ENCODE measurements around the gene B4GAT1.
A peak's percentile ranks its signal among the peaks of the same experiment; 100 is the strongest.

B4GAT1 gene

GRCh38 chr11:66339162-66339675, 8.2 kb downstream of the B4GAT1 start:
- no peak for TF ChIP-seq CTCF (IDR thresholded peaks at IDR 0.05; ENCODE audit: insufficient read depth, low read length, poor library complexity, severe bottlenecking)
- Histone ChIP-seq H3K4me3 (replicated peaks; ENCODE audit: low read depth, low read length) (no peak overlapping the region), H3K27me3 (replicated peaks; ENCODE audit: control insufficient read depth, insufficient read depth, low read length) (no peaks in the 10 kb centered on the region), H3K36me3 (ENCODE audit: control insufficient read depth, insufficient read depth, low read length) (peaks cover 36% of the 10 kb centered on the region)
- DNase-seq (ENCODE audit: extremely low read depth, insufficient read length), result no peak

- no peak for DNase-seq (ENCODE audit: extremely low read depth, insufficient read length)
- TF ChIP-seq CTCF (IDR thresholded peaks at IDR 0.05; ENCODE audit: insufficient read depth, low read length, poor library complexity, severe bottlenecking), result no peak
- peaks cover 36% of the 10 kb centered on the region for H3K36me3 ChIP-seq (ENCODE audit: control insufficient read depth, insufficient read depth, low read length)
- no peak overlapping the region for H3K4me3 ChIP-seq (replicated peaks; ENCODE audit: low read depth, low read length)
- no peaks in the 10 kb centered on the region for H3K27me3 ChIP-seq (replicated peaks; ENCODE audit: control insufficient read depth, insufficient read depth, low read length)
Observed at GRCh38 chr11:66338276-66339161, 8.9 kb downstream of the B4GAT1 start.

- TF ChIP-seq CTCF (IDR thresholded peaks at IDR 0.05; ENCODE audit: insufficient read depth, low read length, poor library complexity, severe bottlenecking), result no peak
- no peak overlapping the region for H3K4me3 ChIP-seq (replicated peaks; ENCODE audit: low read depth, low read length)
- no peak for DNase-seq (ENCODE audit: extremely low read depth, insufficient read length)
Observed at GRCh38 chr11:66337103-66337899, 10.1 kb downstream of the B4GAT1 start.

GRCh38 chr11:66336234-66337102, 11.0 kb downstream of the B4GAT1 start, which contains the start of gene RIN1:
TSS of gene RIN1 (minus strand) at chr11:66336434. CDS start at chr11:66336402, 32 bp downstream.
- peak; percentile 24 for TF ChIP-seq CTCF (IDR thresholded peaks at IDR 0.05; ENCODE audit: insufficient read depth, low read length, poor library complexity, severe bottlenecking)
- no peak within 1 kb of the TSS for H3K4me3 ChIP-seq (replicated peaks; ENCODE audit: low read depth, low read length)
- peaks cover 27% of the 10 kb centered on the region for H3K36me3 ChIP-seq (ENCODE audit: control insufficient read depth, insufficient read depth, low read length)
- no peaks in the 10 kb centered on the region for H3K27me3 ChIP-seq (replicated peaks; ENCODE audit: control insufficient read depth, insufficient read depth, low read length)
- peak; percentile 78 for DNase-seq (ENCODE audit: extremely low read depth, insufficient read length)

More at GRCh38 chr11:66337103-66337899, 10.1 kb downstream of the B4GAT1 start:
- peaks cover 35% of the 10 kb centered on the region for H3K36me3 ChIP-seq (ENCODE audit: control insufficient read depth, insufficient read depth, low read length)
- H3K27me3 ChIP-seq (replicated peaks; ENCODE audit: control insufficient read depth, insufficient read depth, low read length), result no peaks in the 10 kb centered on the region

Measured in GM06990 (cell line).